K562 (cell line): ENCODE measurements around the gene CNTRL. TPM values are rescaled to one million over a fixed set of nuclear protein-coding genes. Genes with fewer than 3 reads are reported as not detected.

Experiments
- CEBPG ChIP-seq, 3 experiments: fragments of 200-800 bp in 1 of 3; sonication (Bioruptor generic) in 1 of 3; sonication (generic) in 1 of 3; formaldehyde crosslinking in 1 of 3; IDR thresholded peaks in 2 of 3; conservative IDR thresholded peaks in 1 of 3; 2 replicates each; pipeline versions ENCODE4 v1.6.1 to v1.8.0; 2016 to 2022; ENCODE audit warnings: missing compliant biosample characterization in 2 of 3, missing genetic modification characterization in 2 of 3, mild to moderate bottlenecking in 1 of 3, missing genetic modification reagents in 1 of 3
- EGR1 ChIP-seq: fragments of 450-650 bp; conservative IDR thresholded peaks from 2 replicates; pipeline ENCODE4 v1.6.1; 2017; ENCODE audit warnings: mild to moderate bottlenecking
- GATAD2B ChIP-seq: fragments of 450-650 bp; IDR thresholded peaks from 2 replicates; pipeline ENCODE4 v1.6.1; 2017; ENCODE audit warnings: mild to moderate bottlenecking, borderline replicate concordance
- HDAC2 ChIP-seq: fragments of 450-650 bp; IDR thresholded peaks from 2 replicates; pipeline ENCODE4 v1.6.1; 2016; ENCODE audit warnings: mild to moderate bottlenecking
- KDM1A ChIP-seq, 2 experiments: fragments of 450-650 bp; IDR thresholded peaks; 2 replicates each; pipeline ENCODE4 v1.6.1; 2016; ENCODE audit warnings: mild to moderate bottlenecking in 2 of 2
- MEIS2 ChIP-seq: fragments of 450-650 bp; IDR thresholded peaks from 2 replicates; pipeline ENCODE4 v1.6.1; 2014; ENCODE audit warnings: mild to moderate bottlenecking; ENCODE audit not compliant: partially characterized antibody
- MXI1 ChIP-seq: IDR thresholded peaks from 2 replicates; pipeline ENCODE4 v1.6.1; 2011; ENCODE audit warnings: low read depth, mild to moderate bottlenecking, improper control_type of control experiment, low read length
- ZNF57 ChIP-seq: fragments of 450-650 bp; formaldehyde crosslinking; IDR thresholded peaks from 2 replicates; pipeline ENCODE4 v1.4.0; 2020; ENCODE audit warnings: mild to moderate bottlenecking, moderate library complexity
- polyA plus RNA-seq, 8 experiments: library from polyadenylated mRNA; depleted of rRNA in 4 of 8; stranded (reverse) in 5 of 8; unstranded in 3 of 8; fragments of >200 nt; fragmentation: Nextera tagmentation in 2 of 8; fragmentation: Illumina TruSeq in 1 of 8; extraction: Ambion mirVana in 2 of 8; extraction: Trizol in 1 of 8; gene quantifications; 2 replicates each; pipeline versions ENCODE4 v1.2.1 to v1.2.3, GENCODE V29; 2011 to 2014; ENCODE audit warnings: inconsistent platforms in 1 of 8, missing spikeins in 1 of 8
- total RNA-seq, 7 experiments: library from RNA; depleted of rRNA in 6 of 7; stranded (reverse); fragments of >200 nt in 6 of 7; fragmentation: Illumina TruSeq in 2 of 7; extraction: Trizol in 2 of 7; gene quantifications; 2 replicates each; pipeline versions ENCODE4 v1.2.1 to v1.2.3, GENCODE V29; 2011 to 2021; ENCODE audit warnings: low replicate concordance in 1 of 7
- TF ChIP-seq, protein P1 (sequence below): fragments of 450-650 bp; IDR thresholded peaks from 2 replicates; pipeline ENCODE4 v1.6.1; 2016; ENCODE audit warnings: mild to moderate bottlenecking, moderate library complexity
- TF ChIP-seq, protein P2 (sequence below): fragments of 450-650 bp; IDR thresholded peaks from 2 replicates; pipeline ENCODE4 v1.6.1; 2018; ENCODE audit not compliant: partially characterized antibody
- TF ChIP-seq, protein P3 (sequence below), 2 experiments: fragments of 450-650 bp; IDR thresholded peaks; 2 replicates each; pipeline ENCODE4 v1.6.1; 2016

CNTRL gene
- total and polyA plus RNA-seq, 9 of the 15 experiments (the other 6 are each of a cell fraction or from before 2014, with no cell fraction given), result 9.2 to 28.9 (median 20.5) TPM

DNA sequence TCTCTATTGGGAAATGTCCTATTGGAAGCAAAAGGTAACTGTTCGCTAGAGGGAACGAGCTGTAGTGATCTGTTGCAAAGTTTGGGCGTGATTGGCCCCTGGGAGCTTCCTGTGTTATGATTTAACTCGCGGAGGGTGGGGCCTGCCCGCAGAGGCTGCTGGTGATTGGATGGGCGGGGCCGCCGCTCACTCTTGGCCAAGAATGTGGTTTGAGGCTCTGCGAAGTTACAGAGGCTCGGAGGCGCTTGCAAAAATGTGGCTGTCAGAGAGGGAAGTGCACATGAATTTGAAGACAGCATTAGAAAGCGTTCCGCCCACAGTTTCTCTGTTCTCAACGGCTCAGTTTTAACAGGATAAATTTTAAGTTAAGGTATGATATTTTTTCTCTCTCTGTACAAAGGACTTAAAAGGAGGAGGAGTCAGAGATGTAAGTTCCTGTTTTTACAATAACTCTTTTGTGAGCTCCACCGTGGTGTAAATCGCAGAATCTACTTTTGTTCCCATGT is 46.9 kb downstream of the CNTRL start (continued):
- TF ChIP-seq, protein P1, sequence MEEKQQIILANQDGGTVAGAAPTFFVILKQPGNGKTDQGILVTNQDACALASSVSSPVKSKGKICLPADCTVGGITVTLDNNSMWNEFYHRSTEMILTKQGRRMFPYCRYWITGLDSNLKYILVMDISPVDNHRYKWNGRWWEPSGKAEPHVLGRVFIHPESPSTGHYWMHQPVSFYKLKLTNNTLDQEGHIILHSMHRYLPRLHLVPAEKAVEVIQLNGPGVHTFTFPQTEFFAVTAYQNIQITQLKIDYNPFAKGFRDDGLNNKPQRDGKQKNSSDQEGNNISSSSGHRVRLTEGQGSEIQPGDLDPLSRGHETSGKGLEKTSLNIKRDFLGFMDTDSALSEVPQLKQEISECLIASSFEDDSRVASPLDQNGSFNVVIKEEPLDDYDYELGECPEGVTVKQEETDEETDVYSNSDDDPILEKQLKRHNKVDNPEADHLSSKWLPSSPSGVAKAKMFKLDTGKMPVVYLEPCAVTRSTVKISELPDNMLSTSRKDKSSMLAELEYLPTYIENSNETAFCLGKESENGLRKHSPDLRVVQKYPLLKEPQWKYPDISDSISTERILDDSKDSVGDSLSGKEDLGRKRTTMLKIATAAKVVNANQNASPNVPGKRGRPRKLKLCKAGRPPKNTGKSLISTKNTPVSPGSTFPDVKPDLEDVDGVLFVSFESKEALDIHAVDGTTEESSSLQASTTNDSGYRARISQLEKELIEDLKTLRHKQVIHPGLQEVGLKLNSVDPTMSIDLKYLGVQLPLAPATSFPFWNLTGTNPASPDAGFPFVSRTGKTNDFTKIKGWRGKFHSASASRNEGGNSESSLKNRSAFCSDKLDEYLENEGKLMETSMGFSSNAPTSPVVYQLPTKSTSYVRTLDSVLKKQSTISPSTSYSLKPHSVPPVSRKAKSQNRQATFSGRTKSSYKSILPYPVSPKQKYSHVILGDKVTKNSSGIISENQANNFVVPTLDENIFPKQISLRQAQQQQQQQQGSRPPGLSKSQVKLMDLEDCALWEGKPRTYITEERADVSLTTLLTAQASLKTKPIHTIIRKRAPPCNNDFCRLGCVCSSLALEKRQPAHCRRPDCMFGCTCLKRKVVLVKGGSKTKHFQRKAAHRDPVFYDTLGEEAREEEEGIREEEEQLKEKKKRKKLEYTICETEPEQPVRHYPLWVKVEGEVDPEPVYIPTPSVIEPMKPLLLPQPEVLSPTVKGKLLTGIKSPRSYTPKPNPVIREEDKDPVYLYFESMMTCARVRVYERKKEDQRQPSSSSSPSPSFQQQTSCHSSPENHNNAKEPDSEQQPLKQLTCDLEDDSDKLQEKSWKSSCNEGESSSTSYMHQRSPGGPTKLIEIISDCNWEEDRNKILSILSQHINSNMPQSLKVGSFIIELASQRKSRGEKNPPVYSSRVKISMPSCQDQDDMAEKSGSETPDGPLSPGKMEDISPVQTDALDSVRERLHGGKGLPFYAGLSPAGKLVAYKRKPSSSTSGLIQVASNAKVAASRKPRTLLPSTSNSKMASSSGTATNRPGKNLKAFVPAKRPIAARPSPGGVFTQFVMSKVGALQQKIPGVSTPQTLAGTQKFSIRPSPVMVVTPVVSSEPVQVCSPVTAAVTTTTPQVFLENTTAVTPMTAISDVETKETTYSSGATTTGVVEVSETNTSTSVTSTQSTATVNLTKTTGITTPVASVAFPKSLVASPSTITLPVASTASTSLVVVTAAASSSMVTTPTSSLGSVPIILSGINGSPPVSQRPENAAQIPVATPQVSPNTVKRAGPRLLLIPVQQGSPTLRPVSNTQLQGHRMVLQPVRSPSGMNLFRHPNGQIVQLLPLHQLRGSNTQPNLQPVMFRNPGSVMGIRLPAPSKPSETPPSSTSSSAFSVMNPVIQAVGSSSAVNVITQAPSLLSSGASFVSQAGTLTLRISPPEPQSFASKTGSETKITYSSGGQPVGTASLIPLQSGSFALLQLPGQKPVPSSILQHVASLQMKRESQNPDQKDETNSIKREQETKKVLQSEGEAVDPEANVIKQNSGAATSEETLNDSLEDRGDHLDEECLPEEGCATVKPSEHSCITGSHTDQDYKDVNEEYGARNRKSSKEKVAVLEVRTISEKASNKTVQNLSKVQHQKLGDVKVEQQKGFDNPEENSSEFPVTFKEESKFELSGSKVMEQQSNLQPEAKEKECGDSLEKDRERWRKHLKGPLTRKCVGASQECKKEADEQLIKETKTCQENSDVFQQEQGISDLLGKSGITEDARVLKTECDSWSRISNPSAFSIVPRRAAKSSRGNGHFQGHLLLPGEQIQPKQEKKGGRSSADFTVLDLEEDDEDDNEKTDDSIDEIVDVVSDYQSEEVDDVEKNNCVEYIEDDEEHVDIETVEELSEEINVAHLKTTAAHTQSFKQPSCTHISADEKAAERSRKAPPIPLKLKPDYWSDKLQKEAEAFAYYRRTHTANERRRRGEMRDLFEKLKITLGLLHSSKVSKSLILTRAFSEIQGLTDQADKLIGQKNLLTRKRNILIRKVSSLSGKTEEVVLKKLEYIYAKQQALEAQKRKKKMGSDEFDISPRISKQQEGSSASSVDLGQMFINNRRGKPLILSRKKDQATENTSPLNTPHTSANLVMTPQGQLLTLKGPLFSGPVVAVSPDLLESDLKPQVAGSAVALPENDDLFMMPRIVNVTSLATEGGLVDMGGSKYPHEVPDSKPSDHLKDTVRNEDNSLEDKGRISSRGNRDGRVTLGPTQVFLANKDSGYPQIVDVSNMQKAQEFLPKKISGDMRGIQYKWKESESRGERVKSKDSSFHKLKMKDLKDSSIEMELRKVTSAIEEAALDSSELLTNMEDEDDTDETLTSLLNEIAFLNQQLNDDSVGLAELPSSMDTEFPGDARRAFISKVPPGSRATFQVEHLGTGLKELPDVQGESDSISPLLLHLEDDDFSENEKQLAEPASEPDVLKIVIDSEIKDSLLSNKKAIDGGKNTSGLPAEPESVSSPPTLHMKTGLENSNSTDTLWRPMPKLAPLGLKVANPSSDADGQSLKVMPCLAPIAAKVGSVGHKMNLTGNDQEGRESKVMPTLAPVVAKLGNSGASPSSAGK, result peak; percentile 63
- TF ChIP-seq EGR1, result 0 out of 2 replicates have a peak, but pooled peaks have one; percentile 28
- 0 out of 2 replicates have a peak, but pooled peaks have one; percentile 38 for TF ChIP-seq HDAC2
- no peak for TF ChIP-seq GATAD2B
- peak; percentile 30; the same call in 1 of the 2 replicates for TF ChIP-seq CEBPG (CRISPR knock-in tag; IDR thresholded peaks at IDR 0.05)
- TF ChIP-seq CEBPG (tag; conservative IDR thresholded peaks at IDR 0.05 in 1 of 2, IDR thresholded peaks at IDR 0.05 in 1 of 2), result peak; percentile 79 to 81
- peak; percentile 41 for TF ChIP-seq MEIS2
- peak in 1 of 2 experiments; percentile 29; a peak in 1 of 4 replicates for TF ChIP-seq KDM1A (IDR thresholded peaks at IDR 0.05)
- TF ChIP-seq, protein P2, sequence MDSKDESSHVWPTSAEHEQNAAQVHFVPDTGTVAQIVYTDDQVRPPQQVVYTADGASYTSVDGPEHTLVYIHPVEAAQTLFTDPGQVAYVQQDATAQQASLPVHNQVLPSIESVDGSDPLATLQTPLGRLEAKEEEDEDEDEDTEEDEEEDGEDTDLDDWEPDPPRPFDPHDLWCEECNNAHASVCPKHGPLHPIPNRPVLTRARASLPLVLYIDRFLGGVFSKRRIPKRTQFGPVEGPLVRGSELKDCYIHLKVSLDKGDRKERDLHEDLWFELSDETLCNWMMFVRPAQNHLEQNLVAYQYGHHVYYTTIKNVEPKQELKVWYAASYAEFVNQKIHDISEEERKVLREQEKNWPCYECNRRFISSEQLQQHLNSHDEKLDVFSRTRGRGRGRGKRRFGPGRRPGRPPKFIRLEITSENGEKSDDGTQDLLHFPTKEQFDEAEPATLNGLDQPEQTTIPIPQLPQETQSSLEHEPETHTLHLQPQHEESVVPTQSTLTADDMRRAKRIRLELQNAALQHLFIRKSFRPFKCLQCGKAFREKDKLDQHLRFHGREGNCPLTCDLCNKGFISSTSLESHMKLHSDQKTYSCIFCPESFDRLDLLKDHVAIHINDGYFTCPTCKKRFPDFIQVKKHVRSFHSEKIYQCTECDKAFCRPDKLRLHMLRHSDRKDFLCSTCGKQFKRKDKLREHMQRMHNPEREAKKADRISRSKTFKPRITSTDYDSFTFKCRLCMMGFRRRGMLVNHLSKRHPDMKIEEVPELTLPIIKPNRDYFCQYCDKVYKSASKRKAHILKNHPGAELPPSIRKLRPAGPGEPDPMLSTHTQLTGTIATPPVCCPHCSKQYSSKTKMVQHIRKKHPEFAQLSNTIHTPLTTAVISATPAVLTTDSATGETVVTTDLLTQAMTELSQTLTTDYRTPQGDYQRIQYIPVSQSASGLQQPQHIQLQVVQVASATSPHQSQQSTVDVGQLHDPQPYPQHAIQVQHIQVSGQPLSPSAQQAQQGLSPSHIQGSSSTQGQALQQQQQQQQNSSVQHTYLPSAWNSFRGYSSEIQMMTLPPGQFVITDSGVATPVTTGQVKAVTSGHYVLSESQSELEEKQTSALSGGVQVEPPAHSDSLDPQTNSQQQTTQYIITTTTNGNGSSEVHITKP, result peak; percentile 16
- TF ChIP-seq, protein P3, sequence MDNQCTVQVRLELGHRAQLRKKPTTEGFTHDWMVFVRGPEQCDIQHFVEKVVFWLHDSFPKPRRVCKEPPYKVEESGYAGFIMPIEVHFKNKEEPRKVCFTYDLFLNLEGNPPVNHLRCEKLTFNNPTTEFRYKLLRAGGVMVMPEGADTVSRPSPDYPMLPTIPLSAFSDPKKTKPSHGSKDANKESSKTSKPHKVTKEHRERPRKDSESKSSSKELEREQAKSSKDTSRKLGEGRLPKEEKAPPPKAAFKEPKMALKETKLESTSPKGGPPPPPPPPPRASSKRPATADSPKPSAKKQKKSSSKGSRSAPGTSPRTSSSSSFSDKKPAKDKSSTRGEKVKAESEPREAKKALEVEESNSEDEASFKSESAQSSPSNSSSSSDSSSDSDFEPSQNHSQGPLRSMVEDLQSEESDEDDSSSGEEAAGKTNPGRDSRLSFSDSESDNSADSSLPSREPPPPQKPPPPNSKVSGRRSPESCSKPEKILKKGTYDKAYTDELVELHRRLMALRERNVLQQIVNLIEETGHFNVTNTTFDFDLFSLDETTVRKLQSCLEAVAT (IDR thresholded peaks at IDR 0.05), result 0 out of 4 replicates have a peak, but pooled peaks of 1 of the 2 experiments have one; percentile 40
- no peak for TF ChIP-seq ZNF57 (CRISPR knock-in tag)
- peak; percentile 71; the same call in 1 of the 2 replicates for TF ChIP-seq MXI1
